Osteoblast (primary cell): Measurements from ENCODE around the gene CKAP4. TPM values are rescaled to one million over a fixed set of nuclear protein-coding genes. Genes with fewer than 3 reads are reported as not detected.

Experiments
- DNase-seq: peaks from one replicate; pipeline ENCODE4 v3.0.0; 2011; ENCODE audit warnings: low spot score, mixed read lengths; ENCODE audit not compliant: insufficient read length; ENCODE audit errors: missing footprints
- H2AFZ ChIP-seq: 2 replicates; pipeline ENCODE4 v1.6.0; 2011; ENCODE audit warnings: mild to moderate bottlenecking, low read length
- H3K27ac ChIP-seq: 2 replicates; pipeline ENCODE4 v1.5.1; 2011; ENCODE audit warnings: mild to moderate bottlenecking, low read depth, low read length, moderate library complexity
- H3K27me3 ChIP-seq: 2 replicates; pipeline ENCODE4 v1.6.0; 2012; ENCODE audit warnings: mild to moderate bottlenecking, control low read depth, inconsistent platforms, low read length, moderate library complexity; ENCODE audit not compliant: insufficient read depth
- H3K36me3 ChIP-seq: 2 replicates; pipeline ENCODE4 v1.5.1; 2011; ENCODE audit warnings: mild to moderate bottlenecking, low read length, control low read depth, moderate library complexity; ENCODE audit not compliant: insufficient read depth
- H3K4me1 ChIP-seq: 2 replicates; pipeline ENCODE4 v1.5.1; 2011; ENCODE audit warnings: mild to moderate bottlenecking, low read length, control low read depth, moderate library complexity; ENCODE audit not compliant: insufficient read depth
- H3K4me2 ChIP-seq: 2 replicates; pipeline ENCODE4 v1.6.0; 2011; ENCODE audit warnings: mild to moderate bottlenecking, low read length; ENCODE audit not compliant: insufficient read depth
- H3K4me3 ChIP-seq: fragments of 200-600 bp; sonication (generic); 3 replicates; pipeline ENCODE4 v1.5.1; 2012; ENCODE audit warnings: mild to moderate bottlenecking, low read length, inconsistent platforms; ENCODE audit not compliant: insufficient read depth
- H3K79me2 ChIP-seq: 2 replicates; pipeline ENCODE4 v1.6.0; 2012; ENCODE audit warnings: mild to moderate bottlenecking, low read length, control low read depth, inconsistent platforms; ENCODE audit not compliant: insufficient read depth
- H3K9me3 ChIP-seq: 2 replicates; pipeline ENCODE4 v1.5.1; 2011; ENCODE audit warnings: low read depth, low read length, control low read depth
- H4K20me1 ChIP-seq: 2 replicates; pipeline ENCODE4 v1.6.0; 2012; ENCODE audit warnings: mild to moderate bottlenecking, low read length, control low read depth; ENCODE audit not compliant: insufficient read depth
- total RNA-seq: library from RNA; depleted of rRNA; stranded (reverse); fragments of >200 nt; gene quantifications from 2 replicates; pipeline ENCODE4 v1.2.3, GENCODE V29; 2012
- TF ChIP-seq, protein P1 (sequence below): IDR thresholded peaks from 2 replicates; pipeline ENCODE4 v1.5.1; 2011; ENCODE audit warnings: mild to moderate bottlenecking, low read depth, low read length, moderate library complexity; ENCODE audit errors: extremely low read depth

Gene CKAP4
- total RNA-seq, 1 donor, result 184 TPM

DNA sequence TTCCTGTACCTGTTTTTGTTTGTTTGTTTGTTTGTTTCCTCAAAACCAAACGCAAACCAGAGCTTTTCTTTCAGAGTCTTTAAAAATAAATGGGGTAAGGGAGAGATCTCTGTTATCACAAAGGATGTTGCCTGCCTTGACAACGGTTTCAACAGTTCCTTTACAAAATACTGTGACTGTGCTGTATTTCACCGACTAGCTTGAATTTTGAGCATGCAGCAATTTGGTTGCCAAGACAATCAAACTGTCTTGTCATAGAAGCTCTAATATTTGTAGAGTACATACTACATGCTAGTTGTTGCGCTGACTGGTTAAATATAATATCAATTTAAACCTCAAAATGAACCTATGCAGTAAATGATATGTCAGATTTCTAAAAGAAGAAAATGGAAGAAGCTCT, 32.3 kb upstream of the CKAP4 start:
- no peaks in the 10 kb centered on the region for H3K9me3 ChIP-seq
- no peaks in the 10 kb centered on the region for H3K4me1 ChIP-seq
- H4K20me1 ChIP-seq, result no peaks in the 10 kb centered on the region
- H3K27ac ChIP-seq, result no peak overlapping the region
- H3K79me2 ChIP-seq, result no peaks in the 10 kb centered on the region
- no peaks in the 10 kb centered on the region for H3K36me3 ChIP-seq
- no peak overlapping the region for H3K4me2 ChIP-seq
- DNase-seq, result no peak
- H3K27me3 ChIP-seq, result peaks cover 8% of the 10 kb centered on the region
- TF ChIP-seq, protein P1, sequence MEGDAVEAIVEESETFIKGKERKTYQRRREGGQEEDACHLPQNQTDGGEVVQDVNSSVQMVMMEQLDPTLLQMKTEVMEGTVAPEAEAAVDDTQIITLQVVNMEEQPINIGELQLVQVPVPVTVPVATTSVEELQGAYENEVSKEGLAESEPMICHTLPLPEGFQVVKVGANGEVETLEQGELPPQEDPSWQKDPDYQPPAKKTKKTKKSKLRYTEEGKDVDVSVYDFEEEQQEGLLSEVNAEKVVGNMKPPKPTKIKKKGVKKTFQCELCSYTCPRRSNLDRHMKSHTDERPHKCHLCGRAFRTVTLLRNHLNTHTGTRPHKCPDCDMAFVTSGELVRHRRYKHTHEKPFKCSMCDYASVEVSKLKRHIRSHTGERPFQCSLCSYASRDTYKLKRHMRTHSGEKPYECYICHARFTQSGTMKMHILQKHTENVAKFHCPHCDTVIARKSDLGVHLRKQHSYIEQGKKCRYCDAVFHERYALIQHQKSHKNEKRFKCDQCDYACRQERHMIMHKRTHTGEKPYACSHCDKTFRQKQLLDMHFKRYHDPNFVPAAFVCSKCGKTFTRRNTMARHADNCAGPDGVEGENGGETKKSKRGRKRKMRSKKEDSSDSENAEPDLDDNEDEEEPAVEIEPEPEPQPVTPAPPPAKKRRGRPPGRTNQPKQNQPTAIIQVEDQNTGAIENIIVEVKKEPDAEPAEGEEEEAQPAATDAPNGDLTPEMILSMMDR, result no peak
- no peak overlapping the region for H2AFZ ChIP-seq
- no peak overlapping the region for H3K4me3 ChIP-seq

DNA sequence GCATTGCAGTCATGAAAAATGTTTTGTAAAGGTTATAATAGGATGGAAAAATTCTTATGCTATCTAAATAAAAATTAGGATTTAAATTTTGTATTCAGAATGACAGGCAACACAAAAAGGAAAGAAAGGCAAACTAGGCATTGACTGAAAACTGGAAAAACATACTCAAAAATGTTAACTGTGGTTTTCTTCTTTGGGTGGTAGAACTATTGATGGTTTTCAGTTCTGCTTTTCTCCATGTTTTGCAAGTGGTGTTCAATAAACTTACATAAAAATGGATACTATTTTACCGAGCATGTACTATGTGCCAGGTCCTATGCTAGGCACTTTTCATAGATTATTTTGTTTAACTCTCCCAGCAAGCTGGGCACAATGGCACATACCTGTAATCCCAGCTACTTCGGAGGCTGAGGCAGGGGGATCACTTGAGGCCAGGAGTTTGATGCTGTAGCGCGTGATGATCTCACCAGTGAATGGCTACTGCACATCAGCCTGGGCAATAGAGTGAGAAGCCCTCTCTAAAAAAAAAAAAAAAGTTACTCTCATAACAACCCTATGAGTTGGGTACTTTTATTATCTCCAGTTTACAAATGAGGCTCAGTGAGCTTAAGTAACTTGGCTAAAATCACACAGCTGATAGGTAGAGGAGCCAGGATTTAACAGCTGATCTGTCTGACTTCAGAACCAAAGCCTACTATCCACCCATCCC, 28.4 kb upstream of the CKAP4 start:
- Histone ChIP-seq H3K4me2 (no peak overlapping the region), H3K36me3 (no peaks in the 10 kb centered on the region), H3K4me3 (no peak overlapping the region), H2AFZ (no peak overlapping the region), H3K79me2 (no peaks in the 10 kb centered on the region), H3K4me1 (no peaks in the 10 kb centered on the region), H3K9me3 (no peaks in the 10 kb centered on the region), H3K27ac (no peak overlapping the region), H3K27me3 (peaks cover 8% of the 10 kb centered on the region), H4K20me1 (no peaks in the 10 kb centered on the region)
- TF ChIP-seq, protein P1, result no peak
- DNase-seq, result no peak

DNA sequence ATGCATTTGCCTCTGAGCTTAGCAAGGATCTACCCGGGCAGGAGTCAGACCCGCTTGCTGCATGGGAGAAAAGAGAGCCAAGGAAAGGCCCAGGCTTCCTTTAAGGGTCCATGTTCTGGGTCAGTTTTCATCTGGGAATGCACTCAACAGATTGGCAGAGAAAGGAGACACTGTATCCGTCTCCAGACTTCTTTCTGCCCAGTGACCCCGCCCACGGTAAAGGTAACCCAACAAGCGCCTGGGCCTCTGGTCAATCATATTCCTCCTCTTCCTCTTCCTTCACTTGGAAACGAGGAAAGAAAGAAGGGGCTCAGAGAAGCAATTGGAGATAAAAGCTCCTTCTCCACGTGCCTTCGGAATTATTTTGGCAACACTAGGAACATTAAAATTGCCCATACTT, 27.6 kb upstream of the CKAP4 start:
- Histone ChIP-seq H3K4me2 (no peak overlapping the region), H4K20me1 (no peaks in the 10 kb centered on the region), H3K4me3 (no peak overlapping the region), H3K27ac (no peak overlapping the region), H3K9me3 (no peaks in the 10 kb centered on the region), H3K27me3 (peaks cover 8% of the 10 kb centered on the region), H2AFZ (no peak overlapping the region), H3K79me2 (no peaks in the 10 kb centered on the region), H3K36me3 (no peaks in the 10 kb centered on the region), H3K4me1 (no peaks in the 10 kb centered on the region)
- TF ChIP-seq, protein P1, result no peak
- DNase-seq, result no peak

DNA sequence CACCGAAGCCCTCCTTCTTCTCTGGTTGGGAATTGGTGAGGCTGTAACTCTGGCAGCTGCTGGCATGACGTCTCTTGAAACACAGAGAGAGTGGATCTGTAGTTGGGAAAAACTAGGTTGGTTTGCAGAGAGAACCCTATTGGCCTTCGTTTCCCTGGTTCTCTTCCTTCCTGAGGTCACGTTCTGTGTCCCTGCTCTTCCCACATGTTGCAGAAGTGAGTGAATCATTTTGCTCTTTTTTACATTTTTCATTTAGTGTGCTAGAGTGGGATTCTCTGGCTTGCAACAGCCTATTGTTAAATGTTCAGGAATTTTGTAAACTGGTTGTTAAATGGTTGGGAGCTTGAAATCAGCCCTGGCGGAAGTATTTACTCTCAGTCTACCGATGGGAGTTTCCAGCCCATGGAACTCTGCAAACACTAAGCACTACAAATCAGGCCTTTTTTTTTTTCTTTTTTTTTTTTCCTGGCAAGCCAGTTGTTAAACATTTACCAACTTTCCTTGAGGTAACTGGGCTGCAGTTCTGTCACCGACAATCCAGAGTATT, 26.8 kb upstream of the CKAP4 start:
- TF ChIP-seq, protein P1, result no peak
- Histone ChIP-seq H3K36me3 (no peaks in the 10 kb centered on the region), H3K27ac (no peak overlapping the region), H3K4me2 (no peak overlapping the region), H3K9me3 (no peaks in the 10 kb centered on the region), H3K4me3 (no peak overlapping the region), H3K79me2 (no peaks in the 10 kb centered on the region), H2AFZ (peak overlapping the region; percentile 53), H3K27me3 (peaks cover under 1% of the 10 kb centered on the region), H4K20me1 (no peaks in the 10 kb centered on the region), H3K4me1 (no peaks in the 10 kb centered on the region)
- no peak for DNase-seq
